OCI-M1 (cell line): ENCODE data around the gene ATE1.
"Not testable (repeated sequence)": the region's sequence is repeated elsewhere in the genome, so short reads cannot be mapped to it uniquely, and the experiment has no call there.

Experiments
- DNase-seq: peaks from one replicate; lab custom pipeline; 2025; lab: John Stamatoyannopoulos, UW

Gene ATE1

GRCh38 chr10:121787169-121787568, 140.7 kb downstream of the ATE1 start:
- DNase-seq: no peak

- DNase-seq: no peak
These were observed 144.0 kb downstream of the ATE1 start for GRCh38 chr10:121783782-121784372.

- DNase-seq: no peak
These were observed 146.7 kb downstream of the ATE1 start for GRCh38 chr10:121781101-121781500.

- DNase-seq: no peak
These were observed 153.0 kb downstream of the ATE1 start for GRCh38 chr10:121774813-121775212.

- DNase-seq: no peak
These were observed 153.4 kb downstream of the ATE1 start for GRCh38 chr10:121774404-121774803.

- no peak for DNase-seq
These were observed 154.9 kb downstream of the ATE1 start for GRCh38 chr10:121772884-121773283.

- DNase-seq: no peak
These were observed 155.4 kb downstream of the ATE1 start for GRCh38 chr10:121772406-121772805.

GRCh38 chr10:121771966-121772365, 155.9 kb downstream of the ATE1 start:
- no peak for DNase-seq

- DNase-seq: no peak
These were observed 161.4 kb downstream of the ATE1 start for GRCh38 chr10:121766426-121766825.

- no peak for DNase-seq
These were observed 162.6 kb downstream of the ATE1 start for GRCh38 chr10:121765204-121765603.

GRCh38 chr10:121764233-121764942, 163.4 kb downstream of the ATE1 start:
- no peak for DNase-seq

- DNase-seq: not testable (repeated sequence)
These were observed 170.6 kb downstream of the ATE1 start for GRCh38 chr10:121757241-121757640.

- not testable (repeated sequence) for DNase-seq
These were observed 172.3 kb downstream of the ATE1 start for GRCh38 chr10:121755496-121755895.

GRCh38 chr10:121754666-121755065, 173.2 kb downstream of the ATE1 start:
- no peak for DNase-seq

GRCh38 chr10:121753726-121754476, 173.9 kb downstream of the ATE1 start:
- peak; percentile 26 for DNase-seq

GRCh38 chr10:121751191-121751760, 176.6 kb downstream of the ATE1 start:
- DNase-seq: no peak

- DNase-seq: no peak
These were observed 180.6 kb downstream of the ATE1 start for GRCh38 chr10:121747163-121747775.

- DNase-seq: peak; percentile 5
These were observed 186.5 kb downstream of the ATE1 start for GRCh38 chr10:121741248-121741792.

GRCh38 chr10:121740069-121740468, 187.8 kb downstream of the ATE1 start:
- no peak for DNase-seq

GRCh38 chr10:121739114-121739513, 188.7 kb downstream of the ATE1 start:
- no peak for DNase-seq

- peak; percentile 6 for DNase-seq
These were observed 191.3 kb downstream of the ATE1 start for GRCh38 chr10:121736315-121737130.
